ENCODE data around the gene NPTX2.

DNA sequence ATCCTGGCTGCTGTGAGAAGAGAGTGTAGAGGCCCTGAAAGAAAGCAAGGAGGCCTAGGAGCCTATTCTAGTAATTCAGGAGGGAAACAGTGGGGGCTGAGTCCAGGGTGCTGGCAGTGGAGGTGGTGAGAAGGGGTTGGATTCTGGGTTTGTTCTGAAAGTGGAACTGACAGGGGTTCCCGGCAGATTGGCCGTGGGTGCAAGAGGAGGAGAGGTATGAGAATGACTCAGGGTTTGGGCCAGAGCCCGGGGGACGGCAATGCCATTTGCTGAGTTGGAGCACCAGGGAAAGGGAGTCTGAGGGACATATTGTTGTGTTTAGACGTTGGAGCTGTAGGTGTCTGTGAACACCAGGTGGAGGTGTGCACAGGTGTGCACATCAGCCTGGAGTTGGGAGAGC lies 38.5 kb downstream of the NPTX2 start:
- no peak for TF ChIP-seq POLR2A (IDR thresholded peaks at IDR 0.05)
- TF ChIP-seq, protein P1, sequence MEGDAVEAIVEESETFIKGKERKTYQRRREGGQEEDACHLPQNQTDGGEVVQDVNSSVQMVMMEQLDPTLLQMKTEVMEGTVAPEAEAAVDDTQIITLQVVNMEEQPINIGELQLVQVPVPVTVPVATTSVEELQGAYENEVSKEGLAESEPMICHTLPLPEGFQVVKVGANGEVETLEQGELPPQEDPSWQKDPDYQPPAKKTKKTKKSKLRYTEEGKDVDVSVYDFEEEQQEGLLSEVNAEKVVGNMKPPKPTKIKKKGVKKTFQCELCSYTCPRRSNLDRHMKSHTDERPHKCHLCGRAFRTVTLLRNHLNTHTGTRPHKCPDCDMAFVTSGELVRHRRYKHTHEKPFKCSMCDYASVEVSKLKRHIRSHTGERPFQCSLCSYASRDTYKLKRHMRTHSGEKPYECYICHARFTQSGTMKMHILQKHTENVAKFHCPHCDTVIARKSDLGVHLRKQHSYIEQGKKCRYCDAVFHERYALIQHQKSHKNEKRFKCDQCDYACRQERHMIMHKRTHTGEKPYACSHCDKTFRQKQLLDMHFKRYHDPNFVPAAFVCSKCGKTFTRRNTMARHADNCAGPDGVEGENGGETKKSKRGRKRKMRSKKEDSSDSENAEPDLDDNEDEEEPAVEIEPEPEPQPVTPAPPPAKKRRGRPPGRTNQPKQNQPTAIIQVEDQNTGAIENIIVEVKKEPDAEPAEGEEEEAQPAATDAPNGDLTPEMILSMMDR (IDR thresholded peaks at IDR 0.05): no peak
